H1 (cell line): ENCODE results near the gene FLVCR1. TPM values are rescaled to one million over a fixed set of nuclear protein-coding genes. Genes with fewer than 3 reads are reported as not detected.
"Not testable (repeated sequence)": the region's sequence is repeated elsewhere in the genome, so short reads cannot be mapped to it uniquely, and the experiment has no call there.

Experiments
- CTCF ChIA-PET: fragments of 300-600 bp; sonication (Branson Sonifier 250); formaldehyde crosslinking; loops from one replicate; lab custom pipeline; 2021; ENCODE audit not compliant: partially characterized antibody; lab: Charles Lee
- POLR2A ChIA-PET: fragments of 300-600 bp; sonication (Branson Sonifier 250); formaldehyde crosslinking; loops from one replicate; lab custom pipeline; 2021; ENCODE audit warnings: inconsistent platforms; ENCODE audit not compliant: partially characterized antibody; lab: Charles Lee
- DNase-seq, 2 experiments: peaks; one replicate each; pipeline versions ENCODE4 v3.0.0 to v3.0.0-alpha.2; 2010 to 2022; ENCODE audit warnings: low spot score in 2 of 2, low read depth in 1 of 2, mixed read lengths in 1 of 2
- FAIRE-seq: peaks from 2 replicates; lab custom pipeline; 2011; peaks lifted over from hg19 to GRCh38; lab: Jason Lieb, UNC
- H2AFZ ChIP-seq: 2 replicates; pipeline ENCODE4 v1.8.1; 2012; ENCODE audit warnings: low read length, inconsistent platforms
- H2AK5ac ChIP-seq: 2 replicates; pipeline ENCODE4 v1.6.1; 2013; ENCODE audit warnings: low read depth, low read length
- H2BK120ac ChIP-seq: replicated peaks from 2 replicates; pipeline ENCODE3; 2013; ENCODE audit warnings: low read depth, low read length, inconsistent platforms
- H2BK12ac ChIP-seq: 2 replicates; pipeline ENCODE4 v1.6.1; 2013; ENCODE audit warnings: low read depth, low read length
- H2BK15ac ChIP-seq: 2 replicates; pipeline ENCODE4 v1.6.1; 2013; ENCODE audit warnings: low read length
- H2BK20ac ChIP-seq: 2 replicates; pipeline ENCODE4 v1.6.1; 2013; ENCODE audit warnings: low read length
- H2BK5ac ChIP-seq: 2 replicates; pipeline ENCODE4 v1.6.1; 2013; ENCODE audit warnings: low read depth, low read length
- H3K14ac ChIP-seq: 2 replicates; pipeline ENCODE4 v1.6.1; 2013; ENCODE audit warnings: inconsistent platforms; ENCODE audit not compliant: insufficient read length
- H3K18ac ChIP-seq: 2 replicates; pipeline ENCODE4 v1.6.1; 2013; ENCODE audit warnings: low read length; ENCODE audit errors: extremely low read depth
- H3K23ac ChIP-seq: 2 replicates; pipeline ENCODE4 v1.6.1; 2013; ENCODE audit warnings: inconsistent platforms; ENCODE audit not compliant: insufficient read length
- H3K23me2 ChIP-seq: 2 replicates; pipeline ENCODE4 v1.6.1; 2013; ENCODE audit warnings: low read depth, low read length
- H3K27ac ChIP-seq: 2 replicates; pipeline ENCODE4 v1.6.1; 2011; ENCODE audit warnings: low read depth, low read length, inconsistent platforms
- H3K27me3 ChIP-seq, 4 experiments: replicated peaks in 1 of 4; 1 replicate in 1 of 4; 2 replicates in 3 of 4; pipeline versions ENCODE4 v1.6.1 to v1.8.1; 2011 to 2013; ENCODE audit warnings: low read length in 3 of 4, mild to moderate bottlenecking in 3 of 4, inconsistent platforms in 2 of 4, mixed read lengths in 2 of 4, moderate library complexity in 1 of 4; ENCODE audit not compliant: control insufficient read depth in 3 of 4, insufficient read depth in 3 of 4; ENCODE audit errors: extremely low read depth in 1 of 4
- H3K36me3 ChIP-seq, 4 experiments: 2 replicates each; pipeline versions ENCODE4 v1.6.1 to v1.8.1; 2011 to 2013; ENCODE audit warnings: mild to moderate bottlenecking in 4 of 4, low read length in 3 of 4, moderate library complexity in 2 of 4, control low read depth in 1 of 4, inconsistent platforms in 1 of 4; ENCODE audit not compliant: insufficient read depth in 4 of 4, control insufficient read depth in 2 of 4
- H3K4ac ChIP-seq: replicated peaks from 2 replicates; pipeline ENCODE3; 2013; ENCODE audit warnings: low read length, low read depth, mixed read lengths, inconsistent platforms; ENCODE audit not compliant: insufficient read length
- H3K4me1 ChIP-seq, 4 experiments: replicated peaks in 1 of 4; 1 replicate in 1 of 4; 2 replicates in 3 of 4; pipeline versions ENCODE4 v1.6.1 to v1.8.1; 2011 to 2013; ENCODE audit warnings: low read length in 3 of 4, inconsistent platforms in 2 of 4, mixed read lengths in 1 of 4; ENCODE audit not compliant: insufficient read depth in 4 of 4, control insufficient read depth in 3 of 4
- H3K4me2 ChIP-seq, 2 experiments: 2 replicates each; pipeline versions ENCODE4 v1.6.1 to v1.8.1; 2011 to 2013; ENCODE audit warnings: low read depth in 2 of 2, low read length in 2 of 2, control low read depth in 1 of 2, inconsistent platforms in 1 of 2, mild to moderate bottlenecking in 1 of 2; ENCODE audit not compliant: insufficient read depth in 1 of 2
- H3K4me3 ChIP-seq, 4 experiments: fragments of 200-600, 300-600 bp in 1 of 4; sonication (generic), shearing (Covaris generic), sonication (Bioruptor Twin) in 1 of 4; 2 replicates each; pipeline versions ENCODE4 v1.5.1 to v1.8.1; 2011 to 2016; ENCODE audit warnings: low read length in 4 of 4, low read depth in 3 of 4, control low read depth in 2 of 4, inconsistent platforms in 2 of 4, mild to moderate bottlenecking in 2 of 4, mixed read lengths in 1 of 4, moderate library complexity in 1 of 4; ENCODE audit not compliant: insufficient read depth in 2 of 4; ENCODE audit errors: extremely low read depth in 1 of 4
- H3K56ac ChIP-seq: replicated peaks from 2 replicates; pipeline ENCODE3; 2013; ENCODE audit warnings: low read depth, mild to moderate bottlenecking, mixed read lengths, low read length, inconsistent platforms; ENCODE audit not compliant: insufficient read length
- H3K79me1 ChIP-seq: 2 replicates; pipeline ENCODE4 v1.6.1; 2013; ENCODE audit warnings: low read depth, low read length, control low read depth
- H3K79me2 ChIP-seq, 2 experiments: 2 replicates each; pipeline versions ENCODE4 v1.6.1 to v1.8.1; 2012 to 2013; ENCODE audit warnings: low read length in 2 of 2, mild to moderate bottlenecking in 2 of 2, inconsistent platforms in 1 of 2; ENCODE audit not compliant: insufficient read depth in 2 of 2, control insufficient read depth in 1 of 2
- H3K9ac ChIP-seq, 4 experiments: replicated peaks in 1 of 4; 1 replicate in 1 of 4; 2 replicates in 3 of 4; pipeline versions ENCODE4 v1.6.1 to v1.8.1; 2011 to 2013; ENCODE audit warnings: low read depth in 3 of 4, low read length in 3 of 4, control low read depth in 2 of 4, mild to moderate bottlenecking in 2 of 4, moderate library complexity in 2 of 4, inconsistent platforms in 1 of 4; ENCODE audit errors: extremely low read depth in 1 of 4
- H3K9me3 ChIP-seq, 2 experiments: 2 replicates each; pipeline versions ENCODE4 v1.6.1 to v1.8.1; 2012 to 2013; ENCODE audit warnings: mild to moderate bottlenecking in 2 of 2, moderate library complexity in 2 of 2, control low read depth in 1 of 2, inconsistent platforms in 1 of 2, low read depth in 1 of 2, low read length in 1 of 2, mixed read lengths in 1 of 2; ENCODE audit not compliant: insufficient read depth in 2 of 2
- H4K20me1 ChIP-seq, 2 experiments: replicated peaks in 1 of 2; 2 replicates each; pipeline versions ENCODE3 to v1.8.1; 2011 to 2013; ENCODE audit warnings: inconsistent platforms in 2 of 2, low read length in 2 of 2, mild to moderate bottlenecking in 1 of 2; ENCODE audit not compliant: insufficient read depth in 2 of 2, control insufficient read depth in 1 of 2
- H4K5ac ChIP-seq: 2 replicates; pipeline ENCODE4 v1.6.1; 2013; ENCODE audit warnings: low read length, low read depth, mixed read lengths, inconsistent platforms; ENCODE audit not compliant: insufficient read length
- H4K8ac ChIP-seq: 2 replicates; pipeline ENCODE4 v1.8.0; 2013; ENCODE audit warnings: mild to moderate bottlenecking, moderate library complexity, low read length, inconsistent platforms; ENCODE audit not compliant: insufficient read depth; ENCODE audit errors: extremely low read depth
- H4K91ac ChIP-seq: replicated peaks from 2 replicates; pipeline ENCODE3; 2013; ENCODE audit warnings: low read length, mixed read lengths, inconsistent platforms; ENCODE audit not compliant: insufficient read length
- POLR2A ChIP-seq, 2 experiments: IDR thresholded peaks; 1 replicate in 1 of 2; 2 replicates in 1 of 2; pipeline ENCODE4 v1.6.1; 2011; ENCODE audit warnings: low read depth in 2 of 2, low read length in 2 of 2, mild to moderate bottlenecking in 2 of 2; ENCODE audit errors: control extremely low read depth in 1 of 2
- POLR2AphosphoS5 ChIP-seq: IDR thresholded peaks from 2 replicates; pipeline ENCODE4 v1.6.1; 2011; ENCODE audit warnings: low read depth, low read length
- TAF7 ChIP-seq: optimal IDR thresholded peaks from 2 replicates; pipeline ENCODE3; 2011; ENCODE audit warnings: low read depth, mild to moderate bottlenecking, inconsistent platforms, low read length, moderate library complexity, borderline replicate concordance
- WGBS, 2 experiments: shearing (Covaris generic) in 1 of 2; methylation state at CpG; one replicate each; pipeline versions ENCODE4 v1.1.6 to v1.1.7; 2013 to 2015; ENCODE audit warnings: low lambda C conversion rate in 2 of 2, mixed read lengths in 2 of 2, inconsistent platforms in 1 of 2, low coverage in 1 of 2, missing lambda C conversion rate in 1 of 2; ENCODE audit not compliant: insufficient replicate concordance in 2 of 2, insufficient coverage in 1 of 2, insufficient read length in 1 of 2; ENCODE audit errors: extremely low coverage in 1 of 2, missing lambda C conversion rate in 1 of 2; 5-methylcytosine and 5-hydroxymethylcytosine counted together
- polyA plus RNA-seq, 7 experiments: library from polyadenylated mRNA; depleted of rRNA in 3 of 7; stranded (reverse) in 5 of 7; unstranded in 2 of 7; fragments of >200 nt in 5 of 7; fragments of 200-250 nt in 2 of 7; gene quantifications; 1 replicate in 5 of 7; 2 replicates in 1 of 7; 4 replicates in 1 of 7; pipeline versions ENCODE4 v1.2.1 to v1.2.3, GENCODE V29; 2011 to 2013; ENCODE audit warnings: missing spikeins in 2 of 7, mixed read lengths in 2 of 7
- total RNA-seq: library from RNA; stranded (reverse); fragmentation: NEBNext Ultra II Directional; extraction: Animal tissue kit (Norgen Biotek cat#: 25700); gene quantifications from 2 replicates; pipeline ENCODE4 v1.2.1, GENCODE V29; 2021

Gene FLVCR1
- total and polyA plus RNA-seq, 2 of the 8 experiments (the other 6 are each of a cell fraction or from before 2014, with no cell fraction given): 31.8 to 75.7 TPM

DNA sequence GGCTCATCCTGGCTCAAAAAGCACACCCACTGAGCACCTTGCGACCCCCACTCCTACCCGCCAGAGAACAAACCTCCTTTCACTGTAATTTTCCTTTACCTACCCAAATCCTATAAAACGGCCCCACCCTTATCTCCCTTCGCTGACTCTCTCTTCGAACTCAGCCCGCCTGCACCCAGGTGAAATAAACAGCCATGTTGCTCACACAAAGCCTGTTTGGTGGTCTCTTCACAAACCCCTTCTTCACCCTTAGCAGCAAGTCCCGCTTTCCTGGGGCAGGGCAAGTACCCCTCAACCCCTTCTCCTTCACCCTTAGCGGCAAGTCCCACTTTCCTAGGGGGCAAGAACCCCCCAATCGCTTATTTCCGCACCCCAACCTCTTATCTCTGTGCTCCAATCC, 52.1 kb downstream of the FLVCR1 start:
- H4K20me1 ChIP-seq, H4K8ac ChIP-seq, H2AFZ ChIP-seq, H3K27me3 ChIP-seq, H3K27ac ChIP-seq, H3K14ac ChIP-seq, H3K9me3 ChIP-seq, H3K4ac ChIP-seq, H3K79me1 ChIP-seq, H2BK120ac ChIP-seq, H3K18ac ChIP-seq, H4K91ac ChIP-seq, FAIRE-seq, H3K23ac ChIP-seq, H3K23me2 ChIP-seq, H3K56ac ChIP-seq, CTCF ChIA-PET, H2BK5ac ChIP-seq, H2BK20ac ChIP-seq, H2BK15ac ChIP-seq, H4K5ac ChIP-seq, H2AK5ac ChIP-seq, H2BK12ac ChIP-seq: not testable (repeated sequence)
- H3K9ac ChIP-seq: peak overlapping the region in 3 of 4 experiments; percentile 62 to 77 (median 71); a peak in 5 of 7 replicates
- TF ChIP-seq POLR2AphosphoS5 (peak; percentile 74), POLR2A (IDR thresholded peaks at IDR 0.05; ENCODE audit: control extremely low read depth in 1 of 2, low read depth in 2 of 2, low read length in 2 of 2) (peak; percentile 47 to 76), TAF7 (peak; percentile 19)
- peak overlapping the region in 1 of 2 experiments; percentile 33; a peak in 2 of 4 replicates for H3K4me2 ChIP-seq
- peaks cover 10 to 24% (median 15%) of the 10 kb centered on the region in 4 experiments; a peak in 6 of 7 replicates for H3K4me1 ChIP-seq
- H3K36me3 ChIP-seq: peaks cover 0 to 21% (median 7%) of the 10 kb centered on the region in 4 experiments; a peak in 2 of 8 replicates
- DNase-seq: peak in 1 of 2 experiments; percentile 65
- WGBS, 2 experiments: 2% methylated on average over 7 of the region's 10 CpGs; no CpG with 5 or more reads in 1 of the 2 experiments
- H3K79me2 ChIP-seq: peaks cover 0 to 38% of the 10 kb centered on the region in 2 experiments; a peak in 3 of 4 replicates
- peak overlapping the region in 3 of 4 experiments; percentile 21 to 52 (median 25); a peak in 5 of 8 replicates for H3K4me3 ChIP-seq
- POLR2A ChIA-PET: interaction anchor here (0.6 to 5.8 kb wide), 26 partner anchors 8 to 393 kb away, joined by 3 to 177 read pairs (median 5); partner anchors contain the start of genes ANGEL2, ATF3, FLVCR1 and NSL1
